ENCODE data around the gene PTGFRN.

Gene PTGFRN

DNA sequence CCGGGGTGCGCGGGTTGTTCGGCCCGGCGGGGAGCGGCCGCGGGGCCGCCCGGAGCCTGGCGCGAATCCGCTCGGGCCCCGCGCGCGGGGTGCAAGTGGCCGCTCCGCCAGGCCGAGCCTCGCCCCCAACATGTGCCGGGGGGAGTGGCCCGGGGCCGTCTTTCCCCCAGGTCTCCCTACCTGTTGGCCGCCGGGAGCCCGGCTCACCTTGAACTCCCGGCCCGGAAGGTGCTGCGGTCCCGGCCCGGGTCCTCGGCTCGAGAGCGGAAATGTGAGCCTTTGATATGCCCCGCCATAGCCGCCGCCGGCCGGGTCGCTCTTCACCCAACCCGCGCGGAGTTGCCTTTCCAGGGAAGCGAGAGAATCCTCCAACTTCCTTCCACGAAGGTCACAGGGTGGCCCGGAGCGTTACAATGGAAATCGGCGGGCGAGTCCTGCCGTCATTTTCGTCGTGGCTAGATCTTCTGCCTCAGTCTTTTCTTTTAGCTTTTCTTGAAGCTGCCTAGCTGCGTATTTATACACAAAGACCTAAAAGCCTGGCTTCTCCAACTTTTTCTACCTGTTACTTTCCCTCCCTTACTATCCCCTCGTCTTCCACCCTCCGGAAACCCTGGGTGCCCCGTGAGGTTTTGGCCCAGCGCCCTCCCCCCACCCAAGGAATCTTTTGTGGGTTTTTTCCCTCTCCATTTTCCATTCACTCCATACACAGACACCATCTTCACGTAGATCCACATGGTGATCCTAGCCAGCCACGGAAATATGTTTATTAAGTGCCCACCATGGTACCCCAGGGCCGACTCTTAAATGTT is 867 bp downstream of the PTGFRN start:
- TF ChIP-seq ARNT (IDR thresholded peaks at IDR 0.05) (0 out of 2 replicates have a peak, but pooled peaks have one; percentile 44), SP1 (IDR thresholded peaks at IDR 0.05) (no peak), FOXM1 (IDR thresholded peaks at IDR 0.05; ENCODE audit: borderline replicate concordance) (0 out of 2 replicates have a peak, but pooled peaks have one; percentile 16)
- peak; percentile 63 for DNase-seq (ENCODE audit: extremely low spot score)
- CTCF ChIA-PET: interaction anchor here (0.7 to 1.2 kb wide), 2 partner anchors 33 to 186 kb away, joined by 4 to 5 read pairs; no protein-coding TSS in a partner anchor
- POLR2A ChIA-PET: interaction anchor here (1.1 to 1.4 kb wide), 4 partner anchors 10 to 87 kb away, joined by 3 to 7 read pairs (median 3); no protein-coding TSS in a partner anchor

DNA sequence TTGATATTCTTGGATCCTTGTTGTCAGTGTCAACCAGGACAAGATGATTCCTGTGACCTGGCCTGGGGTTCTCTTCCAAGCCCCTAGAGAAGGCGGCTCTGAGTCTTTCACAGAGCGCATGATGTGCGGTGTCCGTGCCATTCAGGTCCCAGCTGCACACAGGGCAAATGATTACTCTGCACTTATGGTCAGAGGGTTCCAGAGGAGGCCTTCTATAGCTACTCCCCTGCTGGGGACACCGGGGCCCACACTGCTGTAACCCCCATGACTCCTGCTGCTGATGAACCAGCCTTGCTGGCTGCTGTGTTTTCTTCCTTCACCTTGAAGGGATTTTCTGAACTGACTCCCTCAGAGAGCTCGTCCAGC is 1.5 kb downstream of the PTGFRN start:
- peak; percentile 39 for DNase-seq (ENCODE audit: extremely low spot score)
- POLR2A ChIA-PET: interaction anchor here (1.1 to 1.4 kb wide), 3 partner anchors 9 to 87 kb away, joined by 3 to 7 read pairs (median 3); no protein-coding TSS in a partner anchor
- CTCF ChIA-PET: interaction anchor here (0.7 to 1.2 kb wide), 3 partner anchors 33 to 187 kb away, joined by 4 to 5 read pairs (median 4); no protein-coding TSS in a partner anchor
- TF ChIP-seq HDGF (IDR thresholded peaks at IDR 0.05; ENCODE audit: borderline replicate concordance): no peak
- no peak for TF ChIP-seq L3MBTL2 (conservative IDR thresholded peaks at IDR 0.05)
- no peak for TF ChIP-seq LEF1 (IDR thresholded peaks at IDR 0.05; ENCODE audit: borderline replicate concordance)
- TF ChIP-seq FOXA1 (IDR thresholded peaks at IDR 0.05): no peak
- no peak for TF ChIP-seq SUZ12 (IDR thresholded peaks at IDR 0.05)
- TF ChIP-seq FOXK2 (IDR thresholded peaks at IDR 0.05): no peak
- no peak for TF ChIP-seq FOXM1 (IDR thresholded peaks at IDR 0.05; ENCODE audit: borderline replicate concordance)
- no peak for TF ChIP-seq ELF4 (IDR thresholded peaks at IDR 0.05)
- TF ChIP-seq NFRKB (IDR thresholded peaks at IDR 0.05): no peak
- TF ChIP-seq BHLHE40 (IDR thresholded peaks at IDR 0.05; ENCODE audit: borderline replicate concordance): no peak
- no peak for TF ChIP-seq TARDBP (IDR thresholded peaks at IDR 0.05)
- TF ChIP-seq CTBP1 (IDR thresholded peaks at IDR 0.05; ENCODE audit: borderline replicate concordance): no peak
- no peak for TF ChIP-seq ZNF384 (IDR thresholded peaks at IDR 0.05)
- no peak for TF ChIP-seq SP1 (IDR thresholded peaks at IDR 0.05)
- TF ChIP-seq, protein P1, sequence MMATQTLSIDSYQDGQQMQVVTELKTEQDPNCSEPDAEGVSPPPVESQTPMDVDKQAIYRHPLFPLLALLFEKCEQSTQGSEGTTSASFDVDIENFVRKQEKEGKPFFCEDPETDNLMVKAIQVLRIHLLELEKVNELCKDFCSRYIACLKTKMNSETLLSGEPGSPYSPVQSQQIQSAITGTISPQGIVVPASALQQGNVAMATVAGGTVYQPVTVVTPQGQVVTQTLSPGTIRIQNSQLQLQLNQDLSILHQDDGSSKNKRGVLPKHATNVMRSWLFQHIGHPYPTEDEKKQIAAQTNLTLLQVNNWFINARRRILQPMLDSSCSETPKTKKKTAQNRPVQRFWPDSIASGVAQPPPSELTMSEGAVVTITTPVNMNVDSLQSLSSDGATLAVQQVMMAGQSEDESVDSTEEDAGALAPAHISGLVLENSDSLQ (IDR thresholded peaks at IDR 0.05): no peak
- TF ChIP-seq ARNT (IDR thresholded peaks at IDR 0.05): no peak

DNA sequence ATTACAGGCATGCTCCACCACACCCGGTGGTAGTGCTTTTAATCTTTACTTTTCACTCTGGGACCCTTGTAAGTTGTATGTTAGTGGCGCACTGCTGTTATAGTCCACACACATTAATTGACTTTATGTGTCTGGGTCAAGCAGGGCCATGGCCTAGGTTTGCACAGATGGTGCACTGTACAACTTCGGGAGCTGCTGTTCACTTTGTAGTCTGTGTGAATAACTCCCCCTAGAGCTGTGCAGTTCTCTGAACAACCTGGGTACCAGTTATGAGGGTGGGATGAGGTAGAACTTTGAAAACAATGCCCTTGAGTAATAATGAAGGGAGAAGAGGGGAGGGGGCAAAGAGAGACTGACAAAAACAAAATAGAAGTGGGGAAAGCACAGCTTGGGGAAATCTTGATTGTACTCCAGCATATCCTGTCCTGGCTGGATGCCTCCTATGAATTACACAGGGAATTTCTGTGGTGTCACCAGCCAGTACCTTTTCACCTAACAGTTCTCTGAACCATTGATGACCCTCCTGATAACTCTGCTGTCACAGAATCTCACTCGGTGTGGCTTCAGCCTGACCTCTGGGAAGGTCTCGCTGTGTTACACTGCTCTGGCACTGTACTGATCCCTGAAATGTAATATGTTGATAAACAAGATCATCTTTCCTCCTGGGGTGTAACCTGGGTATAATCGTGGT is 2.2 kb downstream of the PTGFRN start:
- POLR2A ChIA-PET: interaction anchor here (1.1 to 1.4 kb wide), 3 partner anchors 9 to 88 kb away, joined by 3 to 7 read pairs (median 3); no protein-coding TSS in a partner anchor
- no peak for TF ChIP-seq ZNF384 (IDR thresholded peaks at IDR 0.05)
- no peak for DNase-seq (ENCODE audit: extremely low spot score)
- CTCF ChIA-PET: interaction anchor here (1.1 to 1.2 kb wide), 2 partner anchors 34 to 174 kb away, joined by 4 to 5 read pairs; no protein-coding TSS in a partner anchor

DNA sequence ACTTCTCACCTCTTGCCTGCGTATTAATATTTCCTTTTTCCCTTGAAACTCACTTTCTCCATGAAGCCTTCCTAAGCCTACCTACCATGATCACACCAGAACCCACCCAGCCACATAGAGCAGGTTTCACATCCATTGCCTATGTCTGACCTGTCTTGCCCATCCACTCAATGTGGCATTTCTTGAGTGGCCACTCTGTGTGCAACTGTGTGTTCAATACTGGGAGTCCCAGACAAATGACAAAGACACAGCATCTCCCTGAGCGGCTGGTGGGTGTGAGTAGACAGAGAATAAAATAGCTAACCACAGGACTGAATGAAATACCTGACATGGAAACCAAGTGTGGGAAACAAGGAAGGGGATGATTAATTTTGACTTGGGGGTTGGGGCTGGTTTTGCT is 3.1 kb downstream of the PTGFRN start:
- POLR2A ChIA-PET: no interaction called here
- TF ChIP-seq NFRKB (IDR thresholded peaks at IDR 0.05) (no peak), ZNF384 (IDR thresholded peaks at IDR 0.05) (no peak), LEF1 (IDR thresholded peaks at IDR 0.05; ENCODE audit: borderline replicate concordance) (no peak), SUZ12 (IDR thresholded peaks at IDR 0.05) (no peak), FOXM1 (IDR thresholded peaks at IDR 0.05; ENCODE audit: borderline replicate concordance) (no peak), BHLHE40 (IDR thresholded peaks at IDR 0.05; ENCODE audit: borderline replicate concordance) (no peak), HDGF (IDR thresholded peaks at IDR 0.05; ENCODE audit: borderline replicate concordance) (no peak), ARNT (IDR thresholded peaks at IDR 0.05) (no peak), ELF4 (IDR thresholded peaks at IDR 0.05) (no peak), L3MBTL2 (conservative IDR thresholded peaks at IDR 0.05) (no peak), FOXA1 (IDR thresholded peaks at IDR 0.05) (no peak), SP1 (IDR thresholded peaks at IDR 0.05) (no peak), FOXK2 (IDR thresholded peaks at IDR 0.05) (no peak), TARDBP (IDR thresholded peaks at IDR 0.05) (no peak), CTBP1 (IDR thresholded peaks at IDR 0.05; ENCODE audit: borderline replicate concordance) (no peak)
- TF ChIP-seq, protein P1 (IDR thresholded peaks at IDR 0.05): no peak
- DNase-seq (ENCODE audit: extremely low spot score): no peak
- CTCF ChIA-PET: no interaction called here

DNA sequence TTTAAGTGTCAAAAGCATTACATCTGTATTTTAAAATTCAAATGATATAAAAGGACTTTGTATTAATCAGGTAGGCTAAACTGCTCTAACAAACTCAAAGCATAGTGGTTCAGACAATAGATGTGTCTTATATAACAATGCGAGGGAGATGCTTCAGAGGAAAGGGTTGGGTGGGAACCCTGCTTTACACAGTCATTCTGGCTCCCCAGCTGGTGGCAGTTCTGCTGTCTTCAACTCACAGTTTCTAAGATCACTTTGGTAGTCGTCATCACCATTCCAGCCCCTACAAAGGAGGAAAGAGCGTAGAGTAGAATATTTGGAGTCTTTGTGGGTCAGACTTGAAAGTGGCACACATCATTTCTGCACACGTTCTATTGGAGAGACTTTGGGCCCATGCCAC is 4.2 kb downstream of the PTGFRN start:
- no peak for TF ChIP-seq ZNF384 (IDR thresholded peaks at IDR 0.05)
- no peak for TF ChIP-seq TARDBP (IDR thresholded peaks at IDR 0.05)
- TF ChIP-seq FOXM1 (IDR thresholded peaks at IDR 0.05; ENCODE audit: borderline replicate concordance): no peak
- TF ChIP-seq FOXA1 (IDR thresholded peaks at IDR 0.05): no peak
- TF ChIP-seq SUZ12 (IDR thresholded peaks at IDR 0.05): no peak
- no peak for TF ChIP-seq NFRKB (IDR thresholded peaks at IDR 0.05)
- ChIA-PET CTCF (no interaction called here), POLR2A (interaction anchor here (1.0 kb wide), 1 partner anchor 146 kb away, joined by 4 read pairs; the partner anchor contains the start of gene TTF2)
- DNase-seq (ENCODE audit: extremely low spot score): no peak

DNA sequence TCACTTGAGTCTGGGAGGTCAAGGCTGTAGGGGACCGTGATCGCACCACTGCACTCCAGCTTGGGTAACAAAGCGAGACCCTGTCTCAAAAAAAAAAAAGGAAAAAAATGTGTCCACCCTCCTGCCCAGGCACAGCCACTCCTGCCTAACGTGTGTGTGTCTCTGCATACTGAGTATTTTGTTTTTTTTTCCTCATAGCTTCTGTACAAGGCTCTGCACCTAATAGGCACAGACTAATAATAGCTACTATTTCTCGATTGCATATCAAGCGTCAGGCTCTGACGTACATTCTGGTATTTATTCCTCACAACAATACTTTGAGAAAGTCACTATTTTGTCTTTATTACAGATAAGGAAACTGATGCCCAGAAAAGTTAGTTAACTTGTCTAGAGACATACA is 5.0 kb downstream of the PTGFRN start:
- DNase-seq (ENCODE audit: extremely low spot score): no peak
- POLR2A ChIA-PET: interaction anchor here (1.0 kb wide), 1 partner anchor 145 kb away, joined by 4 read pairs; the partner anchor contains the start of gene TTF2
- CTCF ChIA-PET: no interaction called here

More for the DNA sequence above, 5.0 kb downstream of the PTGFRN start:
- TF ChIP-seq FOXK2 (IDR thresholded peaks at IDR 0.05) (no peak), L3MBTL2 (conservative IDR thresholded peaks at IDR 0.05) (no peak)

All from HEK293T (cell line).